ENCODE data around the gene CTDSPL.

The CTDSPL gene

DNA sequence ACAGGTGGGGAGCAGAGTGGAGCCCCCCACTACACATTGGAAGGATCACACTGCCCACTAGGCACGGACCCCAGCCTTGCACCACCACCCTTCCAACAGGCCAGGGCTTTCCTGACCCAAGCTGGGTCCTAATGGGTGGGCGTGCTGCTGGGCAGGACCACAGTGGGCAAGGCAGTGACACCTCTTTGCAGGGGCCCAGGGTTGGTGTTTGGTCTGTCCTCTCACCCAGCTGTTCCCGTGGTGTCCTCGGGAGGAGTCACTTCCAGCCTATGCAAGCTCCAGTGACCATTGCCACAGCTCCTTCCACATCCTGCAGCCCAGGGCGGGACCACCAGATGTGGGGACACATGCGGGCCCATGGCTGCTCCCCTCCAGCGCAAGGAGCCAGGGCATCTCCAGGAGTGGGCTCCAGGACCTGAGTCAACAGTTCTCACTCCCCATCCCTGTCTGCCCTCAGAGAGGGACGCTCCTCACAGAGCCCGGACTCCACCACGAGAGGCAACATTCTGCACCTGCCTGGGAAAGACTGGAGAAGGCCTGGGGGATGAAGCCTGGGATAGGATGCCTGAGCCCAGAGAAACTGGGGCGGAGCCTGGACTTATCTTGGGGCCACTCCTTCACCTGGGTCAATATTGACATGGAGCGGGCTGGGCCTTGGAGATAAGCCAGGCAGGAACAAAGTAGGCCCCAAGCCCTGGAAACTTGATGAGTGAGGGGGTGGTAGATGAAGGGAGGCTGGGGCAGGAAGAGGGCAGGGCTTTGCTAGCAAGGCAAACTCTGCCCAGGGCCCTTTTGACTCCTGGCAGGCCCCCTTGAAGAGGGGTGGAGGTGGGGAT, 125.0 kb downstream of the CTDSPL start:
- TF ChIP-seq FOXM1 (IDR thresholded peaks at IDR 0.05; ENCODE audit: borderline replicate concordance, low read depth) (no peak), TEAD4 (IDR thresholded peaks at IDR 0.05) (no peak), EGR1 (IDR thresholded peaks at IDR 0.05) (no peak), RAD21 (IDR thresholded peaks at IDR 0.05; ENCODE audit: low read depth) (no peak), YY1 (IDR thresholded peaks at IDR 0.05; ENCODE audit: low read depth) (no peak), ZBTB7A (IDR thresholded peaks at IDR 0.05; ENCODE audit: low read depth) (no peak)
- TF ChIP-seq, protein P1, sequence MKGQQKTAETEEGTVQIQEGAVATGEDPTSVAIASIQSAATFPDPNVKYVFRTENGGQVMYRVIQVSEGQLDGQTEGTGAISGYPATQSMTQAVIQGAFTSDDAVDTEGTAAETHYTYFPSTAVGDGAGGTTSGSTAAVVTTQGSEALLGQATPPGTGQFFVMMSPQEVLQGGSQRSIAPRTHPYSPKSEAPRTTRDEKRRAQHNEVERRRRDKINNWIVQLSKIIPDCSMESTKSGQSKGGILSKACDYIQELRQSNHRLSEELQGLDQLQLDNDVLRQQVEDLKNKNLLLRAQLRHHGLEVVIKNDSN (IDR thresholded peaks at IDR 0.05), result no peak

- TF ChIP-seq YY1 (IDR thresholded peaks at IDR 0.05; ENCODE audit: low read depth) (no peak), EP300 (IDR thresholded peaks at IDR 0.05; ENCODE audit: borderline replicate concordance) (no peak), RAD21 (IDR thresholded peaks at IDR 0.05; ENCODE audit: low read depth) (no peak), EGR1 (IDR thresholded peaks at IDR 0.05) (no peak)
Measured at GRCh38 chr3:37987315-37987697, 125.6 kb downstream of the CTDSPL start.

DNA sequence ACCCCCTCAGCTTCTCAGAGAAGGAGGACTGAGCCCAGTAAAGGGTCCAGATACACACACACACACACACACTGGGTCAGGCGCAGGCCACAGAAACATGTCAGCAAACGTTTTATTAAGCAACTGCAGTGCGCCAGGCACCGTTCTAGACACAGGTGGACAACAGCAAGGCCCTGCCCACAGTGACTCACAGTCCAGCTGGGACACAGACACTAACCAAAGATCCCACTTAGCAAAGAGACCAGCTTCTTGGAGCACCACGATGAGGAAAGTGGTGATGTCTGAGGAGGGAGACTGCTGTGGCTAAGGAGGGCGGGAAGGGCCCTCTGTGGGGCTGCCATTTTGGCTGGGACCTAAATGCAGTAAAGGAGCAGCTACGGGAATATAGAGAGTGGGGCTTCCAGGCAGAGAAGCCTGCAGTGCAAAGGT, 126.1 kb downstream of the CTDSPL start:
- TF ChIP-seq RAD21 (IDR thresholded peaks at IDR 0.05; ENCODE audit: low read depth) (no peak), TEAD4 (IDR thresholded peaks at IDR 0.05) (no peak), TCF12 (IDR thresholded peaks at IDR 0.05; ENCODE audit: low read depth) (no peak), ZBTB7A (IDR thresholded peaks at IDR 0.05; ENCODE audit: low read depth) (no peak), EP300 (IDR thresholded peaks at IDR 0.05; ENCODE audit: borderline replicate concordance) (no peak), CEBPB (IDR thresholded peaks at IDR 0.05) (no peak), FOXM1 (IDR thresholded peaks at IDR 0.05; ENCODE audit: borderline replicate concordance, low read depth) (no peak), YY1 (IDR thresholded peaks at IDR 0.05; ENCODE audit: low read depth) (no peak)
- TF ChIP-seq, protein P1 (IDR thresholded peaks at IDR 0.05), result no peak
- TF ChIP-seq, protein P2, sequence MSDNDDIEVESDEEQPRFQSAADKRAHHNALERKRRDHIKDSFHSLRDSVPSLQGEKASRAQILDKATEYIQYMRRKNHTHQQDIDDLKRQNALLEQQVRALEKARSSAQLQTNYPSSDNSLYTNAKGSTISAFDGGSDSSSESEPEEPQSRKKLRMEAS (IDR thresholded peaks at IDR 0.05), result no peak
- TF ChIP-seq, protein P3, sequence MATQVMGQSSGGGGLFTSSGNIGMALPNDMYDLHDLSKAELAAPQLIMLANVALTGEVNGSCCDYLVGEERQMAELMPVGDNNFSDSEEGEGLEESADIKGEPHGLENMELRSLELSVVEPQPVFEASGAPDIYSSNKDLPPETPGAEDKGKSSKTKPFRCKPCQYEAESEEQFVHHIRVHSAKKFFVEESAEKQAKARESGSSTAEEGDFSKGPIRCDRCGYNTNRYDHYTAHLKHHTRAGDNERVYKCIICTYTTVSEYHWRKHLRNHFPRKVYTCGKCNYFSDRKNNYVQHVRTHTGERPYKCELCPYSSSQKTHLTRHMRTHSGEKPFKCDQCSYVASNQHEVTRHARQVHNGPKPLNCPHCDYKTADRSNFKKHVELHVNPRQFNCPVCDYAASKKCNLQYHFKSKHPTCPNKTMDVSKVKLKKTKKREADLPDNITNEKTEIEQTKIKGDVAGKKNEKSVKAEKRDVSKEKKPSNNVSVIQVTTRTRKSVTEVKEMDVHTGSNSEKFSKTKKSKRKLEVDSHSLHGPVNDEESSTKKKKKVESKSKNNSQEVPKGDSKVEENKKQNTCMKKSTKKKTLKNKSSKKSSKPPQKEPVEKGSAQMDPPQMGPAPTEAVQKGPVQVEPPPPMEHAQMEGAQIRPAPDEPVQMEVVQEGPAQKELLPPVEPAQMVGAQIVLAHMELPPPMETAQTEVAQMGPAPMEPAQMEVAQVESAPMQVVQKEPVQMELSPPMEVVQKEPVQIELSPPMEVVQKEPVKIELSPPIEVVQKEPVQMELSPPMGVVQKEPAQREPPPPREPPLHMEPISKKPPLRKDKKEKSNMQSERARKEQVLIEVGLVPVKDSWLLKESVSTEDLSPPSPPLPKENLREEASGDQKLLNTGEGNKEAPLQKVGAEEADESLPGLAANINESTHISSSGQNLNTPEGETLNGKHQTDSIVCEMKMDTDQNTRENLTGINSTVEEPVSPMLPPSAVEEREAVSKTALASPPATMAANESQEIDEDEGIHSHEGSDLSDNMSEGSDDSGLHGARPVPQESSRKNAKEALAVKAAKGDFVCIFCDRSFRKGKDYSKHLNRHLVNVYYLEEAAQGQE (IDR thresholded peaks at IDR 0.05; ENCODE audit: low read depth), result no peak

DNA sequence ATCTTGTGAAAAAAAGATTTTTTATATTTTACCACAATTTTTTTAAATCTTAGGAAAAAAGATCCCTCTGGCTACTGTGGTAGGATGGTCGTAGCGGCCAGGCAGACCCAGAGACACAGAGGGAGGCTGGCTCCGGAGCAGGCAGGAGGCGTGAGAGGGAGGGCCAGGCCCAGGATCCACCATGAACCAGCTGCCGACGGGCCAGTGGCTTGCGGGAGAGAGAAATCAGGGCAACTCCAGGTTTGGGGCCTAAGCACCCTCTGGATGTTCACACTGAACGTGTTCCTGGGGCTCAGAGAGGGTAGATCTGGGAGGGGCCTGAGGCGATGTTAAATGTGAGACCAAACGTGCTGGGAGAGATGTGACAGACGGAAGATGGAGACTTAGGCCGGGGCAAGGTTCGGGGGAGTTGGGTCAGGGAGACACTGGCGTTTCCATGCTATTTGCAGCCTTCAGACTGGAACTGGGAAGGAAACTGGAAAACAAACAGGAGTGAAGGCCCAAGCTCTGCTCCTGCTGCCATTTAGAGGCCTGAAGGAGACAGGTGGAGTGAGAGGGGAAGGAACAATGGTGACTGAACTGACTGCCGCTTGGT, 127.3 kb downstream of the CTDSPL start:
- TF ChIP-seq TAF1 (IDR thresholded peaks at IDR 0.05; ENCODE audit: low read depth) (no peak), ZBTB7A (IDR thresholded peaks at IDR 0.05; ENCODE audit: low read depth) (no peak), EP300 (IDR thresholded peaks at IDR 0.05; ENCODE audit: borderline replicate concordance) (no peak), NFIC (IDR thresholded peaks at IDR 0.05) (no peak), CEBPB (IDR thresholded peaks at IDR 0.05) (no peak), TCF12 (IDR thresholded peaks at IDR 0.05; ENCODE audit: low read depth) (no peak), CREB1 (IDR thresholded peaks at IDR 0.05; ENCODE audit: low read depth) (no peak), RAD21 (IDR thresholded peaks at IDR 0.05; ENCODE audit: low read depth) (no peak), EGR1 (IDR thresholded peaks at IDR 0.05) (no peak), FOXM1 (IDR thresholded peaks at IDR 0.05; ENCODE audit: borderline replicate concordance, low read depth) (no peak), TEAD4 (IDR thresholded peaks at IDR 0.05) (no peak), YY1 (IDR thresholded peaks at IDR 0.05; ENCODE audit: low read depth) (no peak)
- TF ChIP-seq, protein P3 (IDR thresholded peaks at IDR 0.05; ENCODE audit: low read depth), result no peak
- TF ChIP-seq, protein P2 (IDR thresholded peaks at IDR 0.05), result no peak
- TF ChIP-seq, protein P1 (IDR thresholded peaks at IDR 0.05), result no peak

DNA sequence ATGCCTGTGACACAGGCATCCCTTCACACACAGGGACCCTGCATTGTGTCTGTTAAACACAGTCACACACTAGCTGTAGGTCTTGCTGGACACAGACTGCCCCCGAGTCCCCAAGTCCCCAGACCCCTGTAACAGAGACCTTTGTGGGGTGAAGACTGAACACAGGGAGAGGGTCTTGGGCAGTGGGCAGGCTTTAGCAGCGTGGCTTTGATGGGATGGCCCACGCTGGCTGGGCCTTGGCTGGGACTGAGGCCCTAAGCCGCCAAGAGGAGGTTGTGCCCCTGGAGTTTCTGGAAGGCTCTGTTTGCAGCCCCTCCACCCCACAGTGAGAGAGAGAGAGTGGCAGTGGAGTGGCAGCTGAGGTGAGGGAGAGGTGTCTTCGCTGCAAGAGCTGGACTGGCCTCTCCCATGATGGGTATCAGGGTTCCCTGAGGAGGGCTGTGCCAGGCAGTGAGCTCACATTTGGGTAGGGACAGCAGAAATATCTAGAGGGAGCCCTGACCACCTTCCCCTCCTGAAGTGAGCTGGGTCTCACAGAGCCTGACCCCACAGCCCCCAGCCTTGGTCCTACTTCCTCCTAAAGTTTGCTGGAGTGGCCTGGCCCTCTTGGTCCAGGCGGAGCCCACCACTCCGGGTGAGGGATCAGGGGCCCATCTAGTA, 128.3 kb downstream of the CTDSPL start:
- TF ChIP-seq CREB1 (IDR thresholded peaks at IDR 0.05; ENCODE audit: low read depth), result no peak
- no peak for TF ChIP-seq TCF12 (IDR thresholded peaks at IDR 0.05; ENCODE audit: low read depth)
- TF ChIP-seq, protein P2 (IDR thresholded peaks at IDR 0.05), result no peak
- no peak for TF ChIP-seq EGR1 (IDR thresholded peaks at IDR 0.05)
- TF ChIP-seq FOXM1 (IDR thresholded peaks at IDR 0.05; ENCODE audit: borderline replicate concordance, low read depth), result no peak
- no peak for TF ChIP-seq TEAD4 (IDR thresholded peaks at IDR 0.05)
- no peak for TF ChIP-seq NFIC (IDR thresholded peaks at IDR 0.05)
- TF ChIP-seq, protein P3 (IDR thresholded peaks at IDR 0.05; ENCODE audit: low read depth), result no peak
